GM21619 (cell line): Measurements from ENCODE around the gene DPH7.
"Not testable (repeated sequence)": the region's sequence is repeated elsewhere in the genome, so short reads cannot be mapped to it uniquely, and the experiment has no call there.

ENCODE experiments used
- ATAC-seq: cut with Tn5 transposase; IDR thresholded peaks from one replicate; pipeline ENCODE4 v1.9.1; 2021; ENCODE audit not compliant: unreplicated experiment

Gene DPH7

GRCh38 chr9:137606734-137607138, 28.0 kb upstream of the DPH7 start:
- ATAC-seq: no peak

- ATAC-seq: peak; percentile 5
These were observed 27.4 kb upstream of the DPH7 start for GRCh38 chr9:137606005-137606621.

- ATAC-seq: peak; percentile 74
These were observed 26.6 kb upstream of the DPH7 start, which contains the start of gene ARRDC1 for GRCh38 chr9:137605121-137606004. ARRDC1 (plus strand) TSS chr9:137605686; CDS start chr9:137605718, 32 bp downstream.

- no peak for ATAC-seq
These were observed 25.8 kb upstream of the DPH7 start for GRCh38 chr9:137604345-137605086.

- ATAC-seq: no peak
These were observed 25.2 kb upstream of the DPH7 start for GRCh38 chr9:137603879-137604278.

- no peak for ATAC-seq
These were observed 23.9 kb upstream of the DPH7 start for GRCh38 chr9:137602661-137603060.

- no peak for ATAC-seq
These were observed 20.2 kb upstream of the DPH7 start for GRCh38 chr9:137598943-137599342.

- ATAC-seq: not testable (repeated sequence)
These were observed 17.9 kb upstream of the DPH7 start for GRCh38 chr9:137596577-137596976.

- no peak for ATAC-seq
These were observed 14.5 kb upstream of the DPH7 start for GRCh38 chr9:137593176-137593575.

- ATAC-seq: no peak
These were observed 14.0 kb upstream of the DPH7 start for GRCh38 chr9:137592767-137593166.

GRCh38 chr9:137590469-137591383, 12.0 kb upstream of the DPH7 start, which contains the start of gene ZMYND19:
ZMYND19 (minus strand) TSS chr9:137590512; CDS start chr9:137590263, 249 bp downstream.
- ATAC-seq: peak; percentile 75

- ATAC-seq: peak; percentile 19
These were observed 11.4 kb upstream of the DPH7 start for GRCh38 chr9:137590123-137590468.

- ATAC-seq: peak; percentile 11
These were observed 10.9 kb upstream of the DPH7 start for GRCh38 chr9:137589441-137590122.

GRCh38 chr9:137588891-137589290, 10.2 kb upstream of the DPH7 start:
- ATAC-seq: no peak

- ATAC-seq: no peak
These were observed 9.6 kb upstream of the DPH7 start for GRCh38 chr9:137588311-137588710.

GRCh38 chr9:137586854-137587253, 8.1 kb upstream of the DPH7 start:
- ATAC-seq: no peak

- ATAC-seq: no peak
These were observed 5.2 kb upstream of the DPH7 start for GRCh38 chr9:137583957-137584356.

GRCh38 chr9:137583347-137583746, 4.6 kb upstream of the DPH7 start:
- no peak for ATAC-seq

GRCh38 chr9:137582286-137582860, 3.6 kb upstream of the DPH7 start:
- no peak for ATAC-seq
